Gastroesophageal sphincter (tissue), 4 donors: ENCODE results near the gene CTXND1. TPM values are rescaled to one million over a fixed set of nuclear protein-coding genes. Genes with fewer than 3 reads are reported as not detected.

Source experiments
- ATAC-seq: fragments of 150-250 bp; one replicate; pipeline ENCODE4 v1.9.1; 2016; ENCODE audit warnings: mild to moderate bottlenecking, moderate library complexity
- H3K27ac ChIP-seq, 4 donors: fragments of 200-600 bp; sonication (generic) in 3 of 4; 1 replicate in 3 of 4; 2 replicates in 1 of 4; pipeline ENCODE4 v1.5.1; 2016 to 2019
- H3K27me3 ChIP-seq: fragments of 200-600 bp; sonication (generic); one replicate; pipeline ENCODE4 v1.5.1; 2019
- H3K36me3 ChIP-seq, 2 donors: fragments of 200-600 bp; sonication (generic); one replicate each; pipeline ENCODE4 v1.5.1; 2019; ENCODE audit warnings: control low read depth in 1 of 2
- H3K4me1 ChIP-seq, 3 donors: fragments of 200-600 bp; sonication (generic); 1 replicate in 2 of 3; 2 replicates in 1 of 3; pipeline ENCODE4 v1.5.1; 2016 to 2019; ENCODE audit warnings: control low read depth in 2 of 3
- H3K4me3 ChIP-seq, 2 donors: fragments of 200-600 bp; sonication (generic); one replicate each; pipeline ENCODE4 v1.5.1; 2019; ENCODE audit warnings: mild to moderate bottlenecking in 1 of 2, moderate library complexity in 1 of 2
- H3K9me3 ChIP-seq, 3 donors: fragments of 200-600 bp; sonication (generic); one replicate each; pipeline ENCODE4 v1.5.1; 2017 to 2019; ENCODE audit warnings: control low read depth in 2 of 3
- CTCF ChIP-seq, 4 experiments: fragments of 200-600 bp in 2 of 4; fragments of 450-650 bp in 2 of 4; sonication (generic) in 1 of 4; IDR thresholded peaks; one replicate each; pipeline ENCODE4 v1.5.1; 2017 to 2019; ENCODE audit warnings: antibody characterized with exemption in 4 of 4, mild to moderate bottlenecking in 2 of 4, moderate library complexity in 2 of 4
- EP300 ChIP-seq: sonication (generic); formaldehyde crosslinking; IDR thresholded peaks from one replicate; pipeline ENCODE4 v1.6.1; 2017; ENCODE audit warnings: antibody characterized with exemption, mild to moderate bottlenecking
- POLR2A ChIP-seq, 2 donors: fragments of 450-650 bp; IDR thresholded peaks; one replicate each; pipeline ENCODE4 v1.6.1; 2017; ENCODE audit warnings: antibody characterized with exemption in 2 of 2, mild to moderate bottlenecking in 2 of 2, moderate library complexity in 1 of 2
- POLR2AphosphoS5 ChIP-seq: sonication (generic); formaldehyde crosslinking; IDR thresholded peaks from one replicate; pipeline ENCODE4 v1.6.1; 2017; ENCODE audit warnings: antibody characterized with exemption
- WGBS, 2 donors: methylation state at CpG; one replicate each; pipeline ENCODE4 v1.1.5; 2018; ENCODE audit warnings: low coverage in 1 of 2; 5-methylcytosine and 5-hydroxymethylcytosine counted together
- total RNA-seq, 4 donors: library from RNA; depleted of rRNA; stranded (reverse); fragments of >200 nt; gene quantifications; one replicate each; pipeline ENCODE4 v1.1.0, GENCODE V29; 2016

Gene CTXND1
- total RNA-seq, 4 donors from 2014 or later: 0.27 to 0.85 (median 0.75) TPM

GRCh38 chr15:80275961-80276360 is 23.9 kb upstream of the CTXND1 start:
- 55% methylated on average over 2 of the region's 3 CpGs; no CpG with 5 or more reads in 1 of the 2 donors for WGBS, 2 donors
- no peak overlapping the region for H3K4me3 ChIP-seq
- no peaks in the 10 kb centered on the region for H3K9me3 ChIP-seq
- H3K4me1 ChIP-seq: no peaks in the 10 kb centered on the region
- TF ChIP-seq POLR2AphosphoS5 (no peak), EP300 (no peak), CTCF (IDR thresholded peaks at IDR 0.05) (no peak), POLR2A (IDR thresholded peaks at IDR 0.05) (no peak)
- H3K36me3 ChIP-seq: no peaks in the 10 kb centered on the region
- no peak overlapping the region for H3K27ac ChIP-seq
- peaks cover 5% of the 10 kb centered on the region for H3K27me3 ChIP-seq
- no peak for ATAC-seq

GRCh38 chr15:80274996-80275395 is 23.0 kb upstream of the CTXND1 start:
- TF ChIP-seq CTCF (IDR thresholded peaks at IDR 0.05): no peak
- no peaks in the 10 kb centered on the region for H3K4me1 ChIP-seq
- no peaks in the 10 kb centered on the region for H3K9me3 ChIP-seq
- no peaks in the 10 kb centered on the region for H3K36me3 ChIP-seq
- H3K4me3 ChIP-seq: no peak overlapping the region
- WGBS, 2 donors: 75 to 100% methylated on average over 1 of the region's 1 CpG
- ATAC-seq: no peak
- H3K27ac ChIP-seq: no peak overlapping the region
- H3K27me3 ChIP-seq: peaks cover 5% of the 10 kb centered on the region

- Histone ChIP-seq H3K9me3 (no peaks in the 10 kb centered on the region), H3K36me3 (no peaks in the 10 kb centered on the region), H3K4me3 (no peak overlapping the region), H3K27me3 (peaks cover 5% of the 10 kb centered on the region), H3K27ac (no peak overlapping the region), H3K4me1 (no peaks in the 10 kb centered on the region)
- no peak for ATAC-seq
- TF ChIP-seq EP300 (no peak), CTCF (IDR thresholded peaks at IDR 0.05) (no peak), POLR2AphosphoS5 (no peak), POLR2A (IDR thresholded peaks at IDR 0.05) (no peak)
- 74 to 80% methylated on average over 3 of the region's 3 CpGs for WGBS, 2 donors
These were observed 22.5 kb upstream of the CTXND1 start for GRCh38 chr15:80274554-80274953.

GRCh38 chr15:80272987-80273386 is 21.0 kb upstream of the CTXND1 start:
- TF ChIP-seq POLR2A (IDR thresholded peaks at IDR 0.05) (no peak), POLR2AphosphoS5 (no peak), EP300 (no peak), CTCF (IDR thresholded peaks at IDR 0.05) (no peak)
- 50 to 81% methylated on average over 1 to 2 of the region's 2 CpGs for WGBS, 2 donors
- ATAC-seq: no peak

GRCh38 chr15:80270472-80270871 is 18.5 kb upstream of the CTXND1 start:
- Histone ChIP-seq H3K27me3 (peaks cover 14% of the 10 kb centered on the region), H3K27ac (no peak overlapping the region), H3K4me3 (no peak overlapping the region), H3K9me3 (no peaks in the 10 kb centered on the region), H3K4me1 (no peaks in the 10 kb centered on the region), H3K36me3 (no peaks in the 10 kb centered on the region)
- no peak for ATAC-seq
- TF ChIP-seq CTCF (IDR thresholded peaks at IDR 0.05) (no peak), POLR2A (IDR thresholded peaks at IDR 0.05) (no peak), EP300 (no peak), POLR2AphosphoS5 (no peak)
- 40% methylated on average over 1 of the region's 1 CpG; no CpG with 5 or more reads in 1 of the 2 donors for WGBS, 2 donors

More at GRCh38 chr15:80272987-80273386, 21.0 kb upstream of the CTXND1 start:
- no peaks in the 10 kb centered on the region for H3K4me1 ChIP-seq
- no peak overlapping the region for H3K27ac ChIP-seq
- no peak overlapping the region for H3K4me3 ChIP-seq
- no peaks in the 10 kb centered on the region for H3K9me3 ChIP-seq
- H3K36me3 ChIP-seq: no peaks in the 10 kb centered on the region
- peaks cover 6% of the 10 kb centered on the region for H3K27me3 ChIP-seq
